WI38 (cell line): ENCODE measurements around the gene TMEM185B.

Experiments used
- H3K4me3 ChIP-seq: 2 replicates; pipeline ENCODE4 v1.5.1; 2011; ENCODE audit warnings: low read depth, mild to moderate bottlenecking, control low read depth, low read length
- CTCF ChIP-seq: IDR thresholded peaks from 2 replicates; pipeline ENCODE4 v1.5.1; 2012; ENCODE audit warnings: low read depth, mild to moderate bottlenecking, control low read depth, low read length

Gene TMEM185B

GRCh38 chr2:120255986-120256650 lies 32.9 kb upstream of the TMEM185B start:
- no peak for TF ChIP-seq CTCF
- H3K4me3 ChIP-seq = no peak overlapping the region

GRCh38 chr2:120255071-120255470 lies 31.9 kb upstream of the TMEM185B start:
- H3K4me3 ChIP-seq = no peak overlapping the region
- TF ChIP-seq CTCF = no peak

GRCh38 chr2:120254178-120254577 lies 31.0 kb upstream of the TMEM185B start:
- H3K4me3 ChIP-seq = peak overlapping the region; percentile 94
- TF ChIP-seq CTCF = no peak

- TF ChIP-seq CTCF = peak; percentile 31
- peak overlapping the region; percentile 94 for H3K4me3 ChIP-seq
These were observed 30.1 kb upstream of the TMEM185B start for GRCh38 chr2:120253021-120253882.

DNA sequence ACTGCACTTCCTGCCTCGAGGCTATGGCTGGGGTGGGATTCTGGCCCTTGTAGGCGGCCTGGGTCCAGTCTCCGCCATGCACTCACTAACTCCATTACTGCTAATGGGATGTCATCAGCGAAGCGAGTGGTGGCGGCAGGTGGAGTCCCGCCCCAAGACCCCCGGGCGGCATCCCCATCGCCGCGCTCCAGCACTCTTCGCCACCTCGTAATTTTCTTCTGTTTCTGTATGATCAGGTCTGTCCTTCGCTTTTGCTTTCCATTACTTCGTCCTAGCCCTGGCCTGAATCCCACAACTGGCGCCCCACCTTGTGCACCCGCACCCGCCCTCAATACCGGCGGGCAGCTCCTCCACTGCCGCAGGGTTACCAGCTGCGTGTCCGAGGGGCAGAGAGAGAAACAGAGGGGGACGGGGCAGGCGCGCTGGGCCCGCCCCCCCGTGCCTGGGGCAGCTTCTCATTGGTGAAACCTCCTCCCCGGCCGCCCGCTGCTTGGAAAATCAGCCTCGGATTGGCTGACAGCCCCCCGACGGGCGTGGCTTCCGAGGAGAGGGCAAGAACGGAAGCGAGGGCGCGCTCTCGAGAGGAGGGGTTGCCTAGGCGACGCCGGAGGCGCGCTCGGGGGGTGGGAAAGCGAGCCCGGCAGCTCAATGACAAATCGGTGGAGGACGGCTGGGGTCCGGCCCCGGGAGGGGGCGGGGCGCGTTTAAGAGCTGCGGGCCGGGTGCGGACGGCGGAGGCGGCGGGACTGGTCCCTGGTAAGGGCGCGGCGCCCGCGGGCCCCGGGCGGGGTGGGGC lies 29.2 kb upstream of the TMEM185B start, which contains the start of gene RALB:
TSS of gene RALB (plus strand) at position 628 of the 796 bp plus-strand sequence. CDS start 25,813 bp downstream, outside the sequence.
- peak within 1 kb of the TSS; percentile 94 for H3K4me3 ChIP-seq
- no peak for TF ChIP-seq CTCF

DNA sequence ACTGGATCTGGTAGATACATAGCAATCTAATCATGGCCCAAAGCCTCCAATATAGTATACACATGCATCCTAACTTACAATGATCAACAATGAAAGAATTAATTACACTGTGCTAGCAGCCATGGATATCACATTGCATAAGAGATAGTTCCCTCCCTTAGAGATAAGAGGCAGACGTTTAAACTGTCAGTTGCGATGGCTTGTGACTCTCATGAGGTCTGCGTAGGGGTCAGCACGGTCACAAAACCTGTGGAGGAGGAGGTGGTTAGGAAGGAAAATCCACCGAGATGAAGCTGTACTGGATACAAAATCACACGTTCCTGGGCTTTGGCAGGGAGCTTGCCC lies 28.7 kb upstream of the TMEM185B start:
- peak overlapping the region; percentile 94 for H3K4me3 ChIP-seq
- no peak for TF ChIP-seq CTCF

GRCh38 chr2:120251078-120251477 lies 27.9 kb upstream of the TMEM185B start:
- no peak overlapping the region for H3K4me3 ChIP-seq
- TF ChIP-seq CTCF = no peak
